GM23248 (cell line): ENCODE data around the gene FAM228B.

Experiments
- EZH2 ChIP-seq: fragments of 200-600 bp; sonication (generic); IDR thresholded peaks from 2 replicates; pipeline ENCODE4 v1.6.1; 2018; ENCODE audit warnings: antibody characterized with exemption, mild to moderate bottlenecking; ENCODE audit not compliant: insufficient read depth, poor library complexity, severe bottlenecking
- EZH2phosphoT487 ChIP-seq: fragments of 200-600 bp; sonication (generic); IDR thresholded peaks from 2 replicates; pipeline ENCODE4 v1.6.1; 2018; ENCODE audit warnings: antibody characterized with exemption, moderate library complexity, mild to moderate bottlenecking, low read depth; ENCODE audit not compliant: insufficient read depth

- TF ChIP-seq EZH2: no peak
- no peak for TF ChIP-seq EZH2phosphoT487
Measured at GRCh38 chr2:24088821-24089359, 34.4 kb upstream of the FAM228B start.
